ENCODE measurements around the gene OBSCN. TPM values are rescaled to one million over a fixed set of nuclear protein-coding genes. Genes with fewer than 3 reads are reported as not detected.
A peak's percentile ranks its signal among the peaks of the same experiment; 100 is the strongest.

Gene OBSCN
- total and polyA plus RNA-seq, 2 of the 13 experiments (the other 11 are each of a cell fraction or from before 2014, with no cell fraction given), result 0.20 TPM

DNA sequence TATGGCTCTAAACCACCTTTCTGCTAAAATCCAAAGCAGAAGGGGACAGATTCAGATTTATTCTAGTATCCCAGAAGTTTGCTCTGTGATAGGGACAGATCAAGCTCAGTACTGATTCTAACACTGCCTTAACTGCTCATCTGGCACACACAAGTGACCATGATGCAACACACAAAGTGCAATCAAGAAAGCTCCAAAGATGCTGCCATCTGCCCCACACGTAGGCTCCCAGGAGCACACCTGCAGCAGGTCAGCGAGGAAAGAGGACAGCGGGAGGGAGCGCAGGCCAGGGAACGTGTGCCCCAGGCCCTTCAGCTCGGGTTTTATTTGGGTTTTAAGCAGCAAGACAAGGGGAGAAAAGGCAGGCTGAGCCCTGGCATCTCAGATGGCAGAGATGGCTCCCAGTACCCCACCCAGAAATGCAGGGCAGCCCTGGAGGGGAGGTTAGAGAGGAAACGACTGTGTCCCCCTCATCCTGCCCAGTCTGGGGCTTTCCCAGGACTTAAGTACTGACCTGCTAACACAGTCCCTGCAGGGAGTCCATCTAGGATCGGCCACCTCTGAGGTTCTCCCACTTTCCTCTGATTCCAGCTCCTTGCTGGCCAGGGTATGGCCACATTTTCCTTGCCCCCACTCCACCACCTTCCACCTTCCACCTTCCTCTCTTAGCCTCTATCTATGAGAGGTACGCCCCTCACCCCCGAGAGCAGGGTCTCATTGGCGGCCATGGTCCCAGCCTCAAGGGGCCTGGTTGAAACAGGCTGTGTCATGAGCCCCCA lies 197.5 kb downstream of the OBSCN start (continued):
- TF ChIP-seq HNRNPL (IDR thresholded peaks at IDR 0.05; ENCODE audit: low read depth, low read length), result no peak
- 0 out of 2 replicates have a peak, but pooled peaks have one; percentile 34 for TF ChIP-seq BRD4 (CRISPR knock-in tag; IDR thresholded peaks at IDR 0.05)
- TF ChIP-seq, protein P1, sequence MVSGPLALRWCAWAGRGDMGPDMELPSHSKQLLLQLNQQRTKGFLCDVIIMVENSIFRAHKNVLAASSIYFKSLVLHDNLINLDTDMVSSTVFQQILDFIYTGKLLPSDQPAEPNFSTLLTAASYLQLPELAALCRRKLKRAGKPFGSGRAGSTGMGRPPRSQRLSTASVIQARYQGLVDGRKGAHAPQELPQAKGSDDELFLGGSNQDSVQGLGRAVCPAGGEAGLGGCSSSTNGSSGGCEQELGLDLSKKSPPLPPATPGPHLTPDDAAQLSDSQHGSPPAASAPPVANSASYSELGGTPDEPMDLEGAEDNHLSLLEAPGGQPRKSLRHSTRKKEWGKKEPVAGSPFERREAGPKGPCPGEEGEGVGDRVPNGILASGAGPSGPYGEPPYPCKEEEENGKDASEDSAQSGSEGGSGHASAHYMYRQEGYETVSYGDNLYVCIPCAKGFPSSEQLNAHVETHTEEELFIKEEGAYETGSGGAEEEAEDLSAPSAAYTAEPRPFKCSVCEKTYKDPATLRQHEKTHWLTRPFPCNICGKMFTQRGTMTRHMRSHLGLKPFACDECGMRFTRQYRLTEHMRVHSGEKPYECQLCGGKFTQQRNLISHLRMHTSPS (CRISPR knock-in tag; IDR thresholded peaks at IDR 0.05; ENCODE audit: low read depth), result no peak
- TF ChIP-seq FOXJ3 (CRISPR knock-in tag; IDR thresholded peaks at IDR 0.05; ENCODE audit: borderline replicate concordance), result peak; percentile 18; the same call in 1 of the 2 replicates
- no peak for TF ChIP-seq MBNL3 (CRISPR knock-in tag; conservative IDR thresholded peaks at IDR 0.05)
- no peak for TF ChIP-seq ZNF530 (CRISPR knock-in tag; IDR thresholded peaks at IDR 0.05; ENCODE audit: low read depth)
- TF ChIP-seq ZNF263 (CRISPR knock-in tag; IDR thresholded peaks at IDR 0.05), result peak; percentile 52; the same call in 1 of the 2 replicates
- 0 out of 2 replicates have a peak, but pooled peaks have one; percentile 11 for TF ChIP-seq TBX2 (CRISPR knock-in tag; IDR thresholded peaks at IDR 0.05; ENCODE audit: borderline replicate concordance)
- TF ChIP-seq GPN1 (CRISPR knock-in tag; IDR thresholded peaks at IDR 0.05; ENCODE audit: borderline replicate concordance), result no peak
- TF ChIP-seq NFKB2 (CRISPR knock-in tag; IDR thresholded peaks at IDR 0.05; ENCODE audit: borderline replicate concordance), result 0 out of 2 replicates have a peak, but pooled peaks have one; percentile 33
- no peak for TF ChIP-seq GABPA (IDR thresholded peaks at IDR 0.05; ENCODE audit: low read depth, low read length)
- TF ChIP-seq GABPA (CRISPR knock-in tag; IDR thresholded peaks at IDR 0.05; ENCODE audit: low read depth), result no peak
- peak; percentile 52; the same call in 1 of the 2 replicates for TF ChIP-seq CEBPG (CRISPR knock-in tag; IDR thresholded peaks at IDR 0.05)
- TF ChIP-seq NR2F2 (IDR thresholded peaks at IDR 0.05; ENCODE audit: borderline replicate concordance, low read depth), result no peak
- no peak for TF ChIP-seq ZNF841 (CRISPR knock-in tag; IDR thresholded peaks at IDR 0.05; ENCODE audit: borderline replicate concordance)
- no peak for TF ChIP-seq KAT7 (CRISPR knock-in tag; IDR thresholded peaks at IDR 0.05; ENCODE audit: borderline replicate concordance)
- no peak for TF ChIP-seq CAMTA2 (CRISPR knock-in tag; IDR thresholded peaks at IDR 0.05; ENCODE audit: borderline replicate concordance)
- 0 out of 2 replicates have a peak, but pooled peaks have one; percentile 54 for TF ChIP-seq FOXO4 (CRISPR knock-in tag; conservative IDR thresholded peaks at IDR 0.05)
- 0 out of 2 replicates have a peak, but pooled peaks have one; percentile 3 for TF ChIP-seq ZSCAN29 (CRISPR knock-in tag; conservative IDR thresholded peaks at IDR 0.05)
- TF ChIP-seq HNF4A (CRISPR knock-in tag; IDR thresholded peaks at IDR 0.05), result 0 out of 2 replicates have a peak, but pooled peaks have one; percentile 6
- no peak for TF ChIP-seq ZNF589 (CRISPR knock-in tag; conservative IDR thresholded peaks at IDR 0.05)
- TF ChIP-seq, protein P2, sequence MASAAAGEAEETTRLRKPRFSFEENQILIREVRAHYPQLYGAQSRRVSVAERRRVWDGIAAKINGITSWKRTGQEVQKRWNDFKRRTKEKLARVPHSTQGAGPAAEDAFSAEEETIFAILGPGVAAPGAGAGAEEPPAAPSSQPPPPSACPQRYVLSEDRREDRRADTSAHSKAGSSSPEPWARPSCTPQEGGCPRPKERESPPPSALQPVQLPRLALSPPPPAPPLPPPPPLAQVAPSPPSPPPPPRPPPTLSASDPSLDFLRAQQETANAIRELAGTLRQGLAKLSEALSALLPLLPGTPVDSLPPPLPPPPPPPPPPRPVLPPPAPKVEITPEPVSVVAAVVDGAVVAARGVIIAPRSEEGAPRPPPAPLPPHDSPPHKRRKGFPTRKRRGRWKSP (CRISPR knock-in tag; IDR thresholded peaks at IDR 0.05), result 0 out of 2 replicates have a peak, but pooled peaks have one; percentile 38
